Activated T-cell treated with anti-CD3 and anti-CD28 coated beads for 1 hour (primary cell): ENCODE measurements around the gene DOCK3.
"Not testable (repeated sequence)": the region's sequence is repeated elsewhere in the genome, so short reads cannot be mapped to it uniquely, and the experiment has no call there.

Experiments
- DNase-seq: peaks from one replicate; pipeline ENCODE4 v3.0.0-alpha.2; 2020; ENCODE audit warnings: low read depth

DOCK3 gene

DNA sequence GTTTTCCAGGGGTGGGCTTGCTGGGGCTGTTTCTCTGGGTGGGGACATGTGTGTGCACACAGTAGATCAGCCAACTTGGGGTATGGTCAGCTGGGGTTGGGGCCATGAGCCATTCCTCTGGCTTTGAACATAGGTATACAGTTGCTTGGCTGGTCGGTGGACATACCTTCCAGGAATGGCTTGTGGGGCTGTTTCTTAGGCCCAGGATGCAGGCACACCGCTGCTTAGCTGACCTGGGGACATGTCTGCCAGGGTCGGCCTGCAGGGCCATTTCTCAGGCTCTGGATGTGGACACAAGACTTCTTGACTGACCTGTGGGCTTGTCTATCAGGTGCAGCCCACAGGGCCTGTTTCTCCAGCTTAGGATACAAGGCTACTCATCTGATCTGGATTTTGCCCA is 130.6 kb downstream of the DOCK3 start:
- DNase-seq: no peak

DNA sequence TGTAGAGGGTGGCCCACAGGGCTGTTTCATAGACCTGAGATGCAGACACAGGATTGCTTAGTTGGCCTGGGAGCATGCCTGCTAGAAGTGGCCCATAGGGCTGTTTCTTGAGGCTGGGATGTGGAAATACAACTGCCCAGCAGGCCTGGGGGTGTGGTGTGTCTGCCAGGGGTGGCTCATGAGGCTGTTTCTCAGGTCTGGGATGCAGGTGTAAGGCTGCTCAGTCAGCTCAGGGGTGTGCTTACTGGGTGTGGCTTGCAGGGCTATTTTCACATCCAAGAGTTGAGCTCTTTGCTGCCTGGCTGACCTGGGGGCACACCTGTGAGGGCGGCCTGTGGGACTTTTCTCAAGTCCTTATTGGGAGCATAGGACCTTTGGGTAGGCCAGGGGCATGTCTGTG is 131.3 kb downstream of the DOCK3 start:
- DNase-seq: no peak

DNA sequence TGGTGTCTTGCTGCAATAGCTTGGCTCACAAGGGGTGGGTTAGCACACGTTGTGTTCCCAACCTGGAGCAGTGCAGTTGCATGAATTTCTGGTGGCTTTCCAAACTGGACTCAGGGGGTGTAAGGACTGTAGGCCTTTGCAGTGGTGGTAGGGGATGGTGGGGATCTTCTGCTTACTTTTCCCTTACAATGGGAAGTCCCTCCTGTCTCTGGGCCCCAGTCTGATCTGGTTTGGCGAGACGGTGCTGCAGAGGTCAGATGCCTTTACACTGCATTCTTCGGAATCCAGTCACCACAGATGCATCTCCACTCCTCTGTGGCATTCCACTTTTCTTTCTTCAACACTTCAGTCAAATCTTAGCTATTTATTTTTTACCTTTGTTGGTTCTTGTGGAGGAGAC is 132.1 kb downstream of the DOCK3 start:
- no peak for DNase-seq

DNA sequence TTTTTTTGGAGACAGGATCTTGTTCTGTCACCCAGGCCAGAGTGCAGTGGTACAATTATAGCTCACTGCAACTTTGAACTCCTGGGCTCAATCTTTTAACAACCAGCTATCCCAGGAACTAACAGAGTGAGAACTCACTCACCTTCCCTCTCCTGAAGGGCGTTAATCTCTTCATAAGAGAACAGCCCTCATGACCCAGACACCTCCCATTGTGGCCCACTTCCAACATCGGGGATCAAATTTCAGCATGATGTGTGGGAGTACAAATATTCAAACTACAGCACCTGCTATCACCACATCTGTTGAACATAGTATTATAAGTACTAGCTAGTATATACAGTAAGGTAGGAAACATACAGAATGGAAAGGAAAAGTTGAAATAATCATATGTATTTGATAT is 132.5 kb downstream of the DOCK3 start:
- no peak for DNase-seq

DNA sequence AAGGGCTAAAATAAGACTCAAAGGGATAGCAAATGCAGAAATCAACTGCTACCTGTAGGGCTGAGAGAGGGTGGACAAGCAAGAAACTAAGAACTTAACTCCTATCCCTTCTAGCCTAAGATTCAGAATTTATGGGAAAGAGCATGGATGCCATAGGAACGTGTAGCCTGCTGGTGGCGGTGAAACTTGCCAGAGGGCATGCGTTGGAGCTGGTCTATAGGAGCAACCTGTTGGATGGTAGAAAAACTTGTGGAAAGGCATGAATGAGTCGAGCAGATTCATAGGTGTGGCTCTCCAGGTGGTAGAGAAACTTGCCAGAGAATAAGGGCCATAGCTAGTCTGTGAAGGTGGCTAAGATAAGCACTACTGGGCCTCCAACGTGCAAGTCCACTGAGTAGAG is 137.2 kb downstream of the DOCK3 start:
- DNase-seq: no peak

DNA sequence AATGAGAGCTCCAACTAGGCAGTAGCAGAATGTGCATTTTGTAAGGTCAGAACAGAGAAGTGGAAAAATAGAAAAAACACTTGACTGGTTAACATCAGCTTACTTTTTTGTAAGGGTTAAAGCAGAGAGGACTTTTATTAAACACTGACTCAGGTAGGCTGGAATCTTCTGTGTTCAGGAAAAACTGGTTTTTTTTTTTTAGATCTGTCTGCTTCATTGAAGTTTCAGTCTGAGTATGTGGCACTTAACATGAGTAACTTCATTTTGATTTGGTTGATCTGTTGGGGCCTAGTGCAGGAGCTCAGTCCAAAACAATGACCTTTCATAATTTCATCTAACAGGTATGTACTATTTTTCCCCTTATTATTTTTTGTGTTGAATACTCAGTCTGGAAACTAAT is 141.1 kb downstream of the DOCK3 start:
- DNase-seq: no peak

DNA sequence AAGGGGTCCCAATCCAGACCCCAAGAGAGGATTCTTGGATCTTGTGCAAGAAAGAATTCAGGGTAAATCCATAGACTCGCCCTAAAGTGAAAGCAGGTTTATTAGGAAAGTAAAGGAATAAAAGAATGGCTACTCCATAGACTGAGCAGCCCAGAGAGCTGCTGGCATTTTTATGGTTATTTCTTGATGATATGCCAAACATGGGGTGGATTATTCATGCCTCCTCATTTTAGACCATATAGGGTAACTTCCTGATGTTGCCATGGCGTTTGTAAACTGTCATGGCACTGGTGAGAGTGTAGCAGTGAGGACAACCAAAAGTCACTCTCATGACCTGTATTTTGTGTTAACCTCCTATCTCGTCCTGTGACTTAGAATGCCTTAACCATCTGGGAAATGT is 142.2 kb downstream of the DOCK3 start:
- no peak for DNase-seq

DNA sequence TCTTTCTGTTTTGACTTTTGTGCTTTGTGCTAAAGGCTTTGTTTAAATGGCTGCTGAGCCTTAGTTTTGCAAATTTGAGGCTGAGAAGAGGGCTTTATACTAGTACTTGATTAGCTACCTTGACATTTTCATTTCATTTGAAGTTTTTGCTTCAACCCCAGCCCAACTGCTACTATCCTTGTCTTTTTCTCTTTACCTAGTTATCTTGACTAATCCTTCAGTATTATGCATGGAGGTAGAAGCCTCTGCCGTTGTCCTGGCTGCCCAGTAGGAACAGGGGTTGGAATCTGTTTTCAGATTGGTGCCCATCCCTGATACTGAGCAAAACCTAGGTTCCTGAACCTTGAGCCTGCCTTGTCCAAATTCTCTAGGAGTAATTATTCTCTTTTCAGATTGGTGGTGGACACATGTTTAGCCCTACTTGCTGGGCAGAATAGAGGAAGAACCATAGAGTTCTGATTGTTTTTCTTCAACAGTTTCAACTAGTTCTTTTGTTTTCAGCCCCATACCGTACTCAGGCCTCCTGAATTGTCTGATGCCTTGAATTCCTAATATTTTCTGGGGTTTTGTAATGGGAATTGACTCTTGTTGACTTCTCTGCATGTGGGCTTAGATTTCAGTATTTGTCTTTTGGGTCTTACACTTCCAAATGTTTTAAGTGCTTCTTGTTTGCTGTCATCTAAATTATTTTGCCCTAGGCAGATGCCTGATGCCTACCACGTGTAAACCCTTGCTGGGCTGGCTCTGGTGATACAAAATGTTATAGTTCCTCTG is 143.2 kb downstream of the DOCK3 start:
- no peak for DNase-seq

DNA sequence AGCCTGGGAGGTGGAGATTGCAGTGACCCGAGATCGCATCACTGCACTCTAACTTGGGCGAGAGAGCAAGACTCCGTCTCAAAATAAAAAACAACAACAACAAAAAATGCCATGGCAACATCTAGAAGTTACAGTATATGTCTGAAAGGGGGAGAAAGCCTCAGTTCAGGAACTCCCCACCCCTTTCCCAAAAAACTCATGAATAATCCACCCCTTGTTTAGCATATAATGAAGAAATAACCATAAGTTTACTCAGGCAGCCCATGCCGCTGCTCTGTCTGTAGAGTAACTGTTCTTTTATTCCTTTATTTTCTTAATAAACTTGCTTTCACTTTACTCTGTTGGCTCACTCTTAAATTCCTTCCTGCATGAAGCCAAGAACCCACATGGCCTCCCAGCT is 145.2 kb downstream of the DOCK3 start:
- no peak for DNase-seq

DNA sequence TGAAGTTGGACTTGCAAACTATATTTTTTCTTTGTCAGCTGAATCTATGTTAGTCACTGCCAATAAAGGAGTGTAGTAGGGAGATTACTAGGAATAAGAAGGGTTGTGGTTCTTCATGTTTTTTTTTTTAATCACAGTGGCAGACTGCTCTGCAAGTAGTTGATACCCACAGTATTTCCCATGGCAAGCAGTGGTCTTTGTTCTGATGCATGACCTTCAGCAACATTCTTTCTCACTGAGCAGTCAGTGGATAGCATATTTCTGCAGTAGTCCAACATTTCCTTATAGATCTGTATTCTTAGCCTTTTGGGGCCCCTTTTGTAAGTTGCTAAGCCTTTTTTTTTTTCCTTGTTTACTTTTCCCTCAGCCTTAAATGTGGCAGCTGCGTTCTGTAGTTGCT is 151.1 kb downstream of the DOCK3 start:
- DNase-seq: no peak

DNA sequence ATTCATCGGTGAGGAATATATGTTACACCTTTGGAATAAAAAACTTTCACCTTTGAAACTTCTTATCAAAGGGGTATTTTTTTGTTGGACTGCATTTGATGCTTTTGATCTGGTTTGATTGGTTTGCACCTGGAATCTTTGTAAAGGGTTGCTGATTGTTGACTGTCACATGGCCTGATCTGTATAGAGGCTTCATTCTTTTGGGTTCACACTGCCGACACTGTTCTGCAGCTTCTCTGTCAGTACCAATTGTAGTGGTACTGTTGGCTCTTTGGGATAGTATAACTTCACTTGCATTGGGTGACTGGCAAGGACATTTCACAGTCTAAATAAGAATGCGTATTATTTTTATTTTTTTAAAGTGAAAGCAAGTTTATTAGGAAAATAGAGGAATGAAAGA is 155.7 kb downstream of the DOCK3 start:
- no peak for DNase-seq

DNA sequence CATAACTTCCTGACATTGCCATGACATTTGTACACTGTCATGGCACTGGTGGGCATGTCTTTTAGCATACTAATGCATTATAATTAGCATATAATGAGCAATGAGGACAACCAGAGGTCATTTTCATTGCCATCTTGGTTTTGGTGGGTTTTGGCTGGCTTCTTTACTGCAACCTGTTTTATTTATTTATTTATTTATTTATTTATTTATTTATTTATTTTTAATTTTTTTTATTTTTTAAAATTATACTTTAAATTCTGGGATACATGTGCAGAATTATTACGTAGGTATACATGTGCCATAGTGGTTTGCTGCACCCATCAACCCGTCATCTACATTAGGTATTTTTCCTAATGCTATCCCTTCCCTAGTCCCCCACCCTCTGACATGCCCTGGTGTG is 156.3 kb downstream of the DOCK3 start:
- not testable (repeated sequence) for DNase-seq

DNA sequence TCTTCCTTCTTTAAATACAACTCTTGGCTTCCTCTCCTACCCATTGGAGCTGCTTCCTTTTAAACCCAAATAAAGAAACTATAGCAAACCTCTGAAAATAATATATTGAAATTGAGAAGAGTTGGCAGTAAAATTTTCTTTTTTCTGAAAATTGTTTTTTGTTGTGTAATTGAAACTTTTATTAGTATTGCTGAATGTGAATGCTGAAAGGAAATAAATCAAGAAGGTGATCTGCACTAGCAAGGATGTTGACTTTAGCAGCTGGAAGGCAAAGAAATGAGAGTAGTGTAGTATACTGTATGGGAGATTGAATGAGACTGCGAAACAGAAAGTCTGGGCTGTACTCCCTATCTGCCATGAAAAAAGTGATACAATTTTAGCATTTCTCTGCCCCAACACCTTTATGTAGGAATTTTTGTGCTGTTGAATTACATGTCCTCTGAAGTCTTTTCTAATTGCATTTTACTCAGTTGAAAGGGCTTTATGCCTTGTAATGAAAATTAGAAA is 166.3 kb downstream of the DOCK3 start:
- DNase-seq: no peak

DNA sequence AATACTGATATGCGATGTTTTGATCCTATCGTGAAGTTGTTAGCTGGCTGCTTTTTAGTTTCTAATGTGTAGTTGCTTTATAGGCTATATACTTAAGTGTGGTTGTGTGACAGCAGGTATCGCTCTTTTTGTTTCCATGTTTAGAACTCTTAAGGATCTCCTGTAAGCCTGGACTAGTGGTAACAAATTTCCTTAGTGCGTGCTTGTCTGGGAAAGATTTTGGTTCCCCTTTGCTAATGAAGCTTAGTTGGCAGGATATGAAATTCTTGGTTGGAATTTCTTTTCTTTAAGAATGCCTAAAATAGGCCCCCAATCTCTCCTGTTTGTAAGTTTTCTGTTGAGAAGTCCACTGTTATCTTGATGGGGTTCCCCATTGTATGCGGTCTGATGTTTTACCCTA is 173.6 kb downstream of the DOCK3 start:
- no peak for DNase-seq

DNA sequence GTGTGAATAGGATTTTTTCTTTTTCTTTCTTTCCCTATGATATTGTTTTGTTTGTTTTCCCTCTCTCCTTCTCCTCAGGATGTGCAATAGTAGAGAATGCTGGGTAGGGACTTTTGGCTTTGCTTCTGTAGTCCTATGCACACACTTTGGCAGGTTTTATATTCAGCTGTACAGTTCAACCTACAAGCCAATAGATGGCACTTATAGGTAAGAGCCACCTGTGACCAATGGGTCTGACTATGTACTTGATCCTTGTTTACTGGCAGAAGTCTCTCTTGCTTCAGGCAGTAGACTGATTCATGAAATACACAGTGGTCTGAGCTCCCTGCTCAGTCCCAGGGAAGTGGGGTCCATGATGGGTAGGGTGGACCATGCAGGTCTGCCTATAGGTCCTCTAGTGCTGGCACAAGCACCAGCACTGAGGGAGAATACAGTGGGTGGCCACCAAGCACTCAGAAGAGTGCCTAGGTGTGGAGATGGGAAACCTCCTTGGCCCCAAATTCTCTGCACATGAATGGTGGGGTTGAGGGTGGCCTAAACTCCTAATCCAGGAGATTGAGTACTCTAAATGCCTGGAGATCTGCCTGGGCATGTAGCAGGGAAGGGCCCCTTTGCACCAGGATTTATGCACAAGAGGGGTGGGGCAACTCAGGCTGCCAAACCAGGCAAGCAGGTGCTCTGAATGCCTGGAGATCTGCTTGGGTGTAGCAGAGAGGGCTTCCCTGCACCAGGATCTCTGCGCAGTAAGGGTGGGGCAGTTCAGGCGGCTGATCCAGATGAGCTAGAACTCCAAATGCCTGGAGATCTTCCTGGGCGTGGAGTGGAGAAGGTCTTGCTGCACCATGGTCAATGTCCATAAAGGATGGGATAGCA is 176.1 kb downstream of the DOCK3 start:
- DNase-seq: no peak

DNA sequence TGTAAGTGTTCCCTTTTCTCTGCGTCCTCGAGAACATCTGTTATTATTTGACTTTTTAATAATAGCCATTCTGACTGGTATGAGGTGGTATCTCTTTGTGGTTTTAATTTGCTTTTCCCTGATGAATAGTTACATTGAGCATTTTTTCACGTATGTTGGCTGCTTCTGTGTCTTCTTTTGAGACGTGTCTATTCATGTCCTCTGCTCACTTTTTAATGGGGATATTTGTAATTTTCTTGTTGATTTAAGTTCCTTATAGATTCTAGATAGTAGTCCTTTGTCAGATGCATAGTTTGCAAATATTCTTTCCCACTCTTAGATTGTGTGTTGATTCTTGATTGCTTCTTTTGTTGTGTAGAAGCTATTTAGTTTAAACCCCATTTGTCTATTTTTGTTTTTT is 179.2 kb downstream of the DOCK3 start:
- DNase-seq: no peak

DNA sequence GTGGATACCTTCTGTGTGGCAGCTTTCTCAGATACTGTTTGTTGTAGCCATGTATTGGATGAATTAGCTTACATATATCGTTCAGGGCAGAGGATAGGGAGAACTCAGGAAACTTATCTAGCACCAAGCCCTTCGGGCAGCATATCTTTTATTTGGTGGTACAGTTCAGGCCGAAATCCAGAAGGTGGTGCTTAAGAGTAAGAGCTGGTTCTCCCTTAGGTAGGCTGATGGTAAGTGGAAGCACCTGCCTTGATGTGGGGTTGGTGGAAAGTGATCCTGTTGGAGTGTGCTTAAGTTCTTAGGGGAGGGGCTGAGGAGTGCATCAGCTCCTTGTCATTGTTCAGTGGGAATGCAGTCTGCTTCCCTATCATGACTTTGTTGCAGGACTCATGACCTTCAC is 187.5 kb downstream of the DOCK3 start:
- no peak for DNase-seq

DNA sequence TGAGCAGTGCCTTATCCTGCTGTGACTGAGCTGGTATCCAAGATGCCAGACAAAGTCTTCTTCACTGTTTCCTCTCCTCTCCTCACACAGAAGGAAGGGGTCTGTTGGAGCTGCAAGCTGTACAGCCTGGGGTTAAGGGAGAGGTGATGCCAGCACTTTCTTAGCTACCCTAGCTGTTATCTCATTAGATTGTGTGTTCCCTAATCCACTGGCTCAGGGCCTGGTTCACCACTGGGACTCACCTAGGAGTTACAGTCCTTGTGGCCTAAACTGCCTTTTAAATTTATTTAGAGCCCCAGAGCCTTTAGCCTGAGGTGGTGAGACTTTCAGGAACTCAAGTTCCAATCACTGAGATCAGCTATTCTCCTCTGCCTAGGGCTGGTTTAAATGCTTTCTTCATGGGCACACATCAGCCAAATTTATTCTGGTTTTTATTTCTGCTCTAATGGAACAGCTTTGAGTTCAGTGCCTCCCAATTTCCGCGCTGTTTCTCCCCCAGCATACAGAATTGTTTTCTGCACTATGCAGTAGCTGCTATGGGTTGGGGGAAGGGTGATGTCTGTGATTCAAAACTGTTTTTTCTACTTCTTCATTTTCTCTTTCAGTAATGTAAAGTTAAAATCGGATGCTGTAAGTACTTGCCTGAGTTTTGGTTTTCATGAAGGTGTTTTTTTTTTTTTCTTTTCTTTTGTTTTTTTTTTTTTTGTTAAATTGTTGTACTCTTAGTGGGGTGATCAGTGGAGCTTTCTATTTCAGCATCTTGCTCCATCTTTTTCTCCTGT is 198.8 kb downstream of the DOCK3 start:
- no peak for DNase-seq

DNA sequence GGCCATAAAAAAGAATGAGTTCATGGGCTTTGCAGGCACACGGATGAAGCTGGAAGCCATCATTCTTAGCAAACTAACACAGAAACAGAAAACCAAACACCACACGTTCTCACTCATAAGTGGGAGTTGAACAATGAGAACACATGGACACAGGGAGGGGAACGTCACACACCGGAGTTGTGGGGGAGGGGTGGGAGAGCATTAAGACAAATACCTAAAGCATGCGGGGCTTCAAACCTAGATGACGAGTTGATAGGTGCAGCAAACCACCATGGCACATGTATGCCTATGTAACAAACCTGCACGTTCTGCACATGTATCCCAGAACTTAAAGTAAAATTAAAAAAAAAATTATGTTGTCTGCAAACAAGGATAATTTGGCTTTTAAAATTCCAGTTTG is 200.1 kb downstream of the DOCK3 start:
- DNase-seq: not testable (repeated sequence)

DNA sequence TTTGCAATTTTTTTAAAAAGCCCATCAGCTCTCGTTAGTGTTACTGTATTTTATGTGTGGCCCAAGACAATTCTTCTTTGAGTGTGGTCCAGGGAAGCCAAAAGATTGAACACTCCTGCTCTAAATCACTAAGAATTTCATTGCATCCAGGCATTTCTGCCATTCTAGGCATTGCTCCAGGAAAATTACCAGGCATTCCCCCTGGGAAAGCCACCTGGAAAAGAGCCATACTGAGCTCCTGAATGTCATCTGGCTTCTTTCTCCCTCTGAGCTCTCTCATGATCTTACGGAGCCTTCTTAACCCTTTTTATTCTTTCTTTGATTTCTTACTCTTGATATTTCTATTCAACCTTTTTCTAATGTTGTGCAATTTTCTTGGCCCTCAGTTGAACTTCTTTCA is 202.2 kb downstream of the DOCK3 start:
- no peak for DNase-seq

DNA sequence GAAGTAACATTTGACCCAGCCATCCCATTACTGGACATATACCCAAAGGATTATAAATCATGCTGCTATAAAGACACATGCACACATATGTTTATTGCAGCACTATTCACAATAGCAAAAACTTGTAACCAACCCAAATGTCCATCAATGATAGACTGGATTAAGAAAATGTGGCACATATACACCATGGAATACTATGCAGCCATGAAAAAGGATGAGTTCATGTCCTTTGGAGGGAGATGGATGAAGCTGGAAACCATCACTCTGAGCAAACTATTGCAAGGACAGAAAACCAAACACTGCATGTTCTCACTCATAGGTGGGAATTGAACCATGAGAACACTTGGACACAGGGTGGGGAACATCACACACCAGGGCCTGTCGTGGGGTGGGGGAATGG is 208.0 kb downstream of the DOCK3 start:
- not testable (repeated sequence) for DNase-seq

DNA sequence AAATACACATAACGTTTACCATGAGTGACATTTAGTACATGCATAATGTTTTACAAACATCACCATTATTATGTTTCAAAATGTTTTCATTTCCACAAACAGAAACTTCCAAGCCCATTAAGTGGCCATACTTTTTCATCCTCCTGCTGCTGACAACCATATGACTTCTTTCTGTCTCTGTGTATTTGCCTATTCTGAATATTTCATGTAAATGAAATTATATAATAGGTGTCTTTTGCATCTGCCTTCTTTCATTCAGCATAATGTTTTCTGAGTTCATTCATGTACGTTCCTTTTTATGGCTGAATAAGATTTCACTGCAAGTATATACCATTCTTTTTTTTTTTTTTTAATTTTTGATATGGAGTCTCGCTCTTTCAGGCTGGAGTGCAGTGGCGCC is 209.0 kb downstream of the DOCK3 start:
- DNase-seq: no peak
